Activated CD4-positive, alpha-beta T cell treated with anti-CD3 and anti-CD28 coated beads for 48 hours (primary cell): Measurements from ENCODE around the gene SLC2A14.
"Not testable (repeated sequence)": the region's sequence is repeated elsewhere in the genome, so short reads cannot be mapped to it uniquely, and the experiment has no call there.

Experiments used
- DNase-seq: peaks from one replicate; pipeline ENCODE4 v3.0.0-alpha.2; 2020

Gene SLC2A14

DNA sequence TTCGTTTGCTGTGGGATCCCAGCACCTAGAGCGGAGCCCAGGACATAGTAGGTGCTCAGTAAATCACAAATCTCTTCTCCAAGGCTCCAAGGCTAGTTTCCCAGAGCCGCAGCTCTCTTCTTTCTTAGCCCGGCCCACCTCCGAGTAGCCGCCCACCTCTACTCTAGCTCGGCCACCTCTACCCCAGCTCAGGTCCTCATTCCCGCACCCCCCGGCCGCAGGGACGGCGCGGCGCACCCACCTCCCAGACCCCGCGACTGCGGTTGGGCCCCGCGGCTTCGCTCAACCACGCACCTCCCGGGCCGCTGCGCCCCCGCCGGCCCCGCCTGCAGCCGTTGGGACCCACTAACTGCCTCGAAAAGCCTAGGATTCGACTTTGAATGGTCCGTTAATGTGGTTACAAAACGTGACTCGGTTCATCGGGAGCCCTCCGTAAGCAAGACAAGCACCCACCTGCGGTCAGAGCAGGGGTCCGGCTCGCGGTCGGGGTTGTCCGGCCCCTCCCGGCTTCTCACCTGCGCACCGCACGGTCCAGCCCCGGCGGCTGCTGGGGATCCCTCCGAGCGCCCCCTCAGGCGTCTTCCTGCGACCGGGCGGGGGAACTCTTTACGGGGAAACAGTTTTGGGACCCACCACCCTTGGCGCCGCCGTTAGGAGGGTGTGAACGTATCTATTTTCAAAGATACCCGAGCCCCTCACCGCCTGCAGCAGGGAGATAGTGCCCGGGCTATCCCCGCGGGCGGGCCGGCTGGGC lies at the start of gene SLC2A14:
Gene SLC2A14 (minus strand): TSS at position 350 of the 754 bp plus-strand sequence. CDS start 3,035 bp downstream, outside the sequence.
- no peak for DNase-seq

DNA sequence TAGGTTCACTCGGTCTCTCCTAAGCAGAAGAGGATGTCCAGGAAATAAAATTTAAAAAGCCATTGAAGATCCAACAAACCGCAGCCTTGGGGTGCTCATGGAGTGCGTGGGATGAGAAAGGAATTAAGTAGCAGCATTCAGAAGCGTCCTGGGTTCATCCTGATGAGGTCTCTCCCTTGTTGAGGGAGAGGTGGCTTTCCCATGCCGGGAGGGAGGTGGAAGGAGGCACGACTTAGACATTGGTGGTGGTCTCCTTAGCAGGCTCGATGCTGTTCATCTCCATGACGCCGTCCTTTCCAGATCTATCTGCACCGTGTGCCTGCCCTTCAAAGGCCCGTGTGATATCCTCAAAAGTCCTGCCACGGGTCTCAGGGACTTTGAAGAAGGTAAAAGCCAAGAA lies 48.5 kb upstream of the SLC2A14 start:
- DNase-seq, result not testable (repeated sequence)

DNA sequence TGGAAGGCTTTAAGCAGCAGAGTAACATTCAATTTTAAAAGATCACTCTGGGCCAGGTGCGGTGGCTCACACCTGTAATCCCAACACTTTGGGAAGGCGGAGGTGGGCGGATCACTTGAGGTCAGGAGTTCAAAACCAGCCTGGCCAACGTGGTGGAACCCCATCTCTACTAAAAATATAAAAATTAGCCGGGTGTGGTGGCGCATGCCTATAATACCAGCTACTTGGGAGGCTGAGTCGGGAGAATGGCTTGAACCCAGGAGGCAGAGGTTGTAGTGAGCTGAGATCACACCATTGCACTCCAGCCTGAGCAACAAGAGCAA lies 45.5 kb upstream of the SLC2A14 start:
- not testable (repeated sequence) for DNase-seq

DNA sequence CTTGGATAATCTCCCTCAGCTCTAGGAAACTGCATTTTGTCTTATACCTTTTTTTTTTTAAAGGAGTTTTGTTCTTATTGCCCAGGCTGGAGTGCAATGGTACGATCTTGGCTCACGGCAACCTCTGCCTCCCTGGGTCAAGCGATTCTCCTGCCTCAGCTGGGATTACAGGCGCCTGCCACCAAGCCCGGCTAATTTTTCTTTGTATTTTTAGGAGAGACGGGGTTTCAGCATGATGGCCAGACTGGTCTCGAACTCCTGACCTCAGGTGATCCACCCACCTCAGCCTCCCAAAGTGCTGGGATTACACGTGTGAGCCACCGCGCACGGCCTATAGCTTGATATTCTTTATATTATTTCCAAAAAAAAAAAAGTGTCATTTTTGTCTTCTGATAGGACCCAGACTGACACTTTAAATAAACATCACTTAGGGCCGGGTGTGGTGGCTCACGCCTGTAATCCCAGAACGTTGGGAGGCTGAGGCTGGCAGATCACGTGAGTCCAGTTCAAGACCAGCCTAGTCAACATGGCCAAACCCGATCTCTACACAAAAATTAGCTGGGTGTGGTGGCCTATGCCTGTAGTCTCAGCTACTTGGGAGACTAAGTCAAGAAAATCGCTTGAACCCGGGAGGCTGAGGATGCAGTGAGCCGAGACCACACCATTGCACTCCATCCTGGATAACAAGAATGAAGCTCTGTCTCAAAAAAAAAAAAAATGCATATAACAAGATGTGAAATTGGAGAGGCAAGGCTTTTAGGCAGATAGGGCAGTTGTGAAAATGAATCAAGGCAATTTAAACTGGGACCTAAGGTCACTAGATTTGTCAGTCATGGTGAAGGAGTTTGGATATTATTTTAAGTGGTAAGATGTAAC lies 44.9 kb upstream of the SLC2A14 start:
- no peak for DNase-seq

DNA sequence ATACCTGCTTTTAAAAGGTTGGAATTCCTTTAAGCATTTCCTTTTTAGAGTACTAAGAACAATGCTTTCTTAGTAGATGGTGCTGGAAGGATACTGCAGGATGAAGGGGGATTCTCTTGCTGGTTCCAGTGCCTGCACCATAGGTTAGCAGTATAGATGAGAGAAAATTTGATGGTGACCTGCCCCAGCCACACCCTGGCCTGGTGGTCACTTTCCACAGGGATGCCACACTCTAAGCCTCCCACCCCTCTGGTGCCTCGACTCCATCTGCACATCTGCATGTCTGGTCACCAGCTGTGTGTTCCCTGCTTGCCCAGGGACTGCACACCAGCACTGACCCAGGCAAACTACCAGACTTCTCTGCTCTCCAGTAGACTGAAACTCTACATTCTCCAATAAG lies 44.2 kb upstream of the SLC2A14 start:
- no peak for DNase-seq

DNA sequence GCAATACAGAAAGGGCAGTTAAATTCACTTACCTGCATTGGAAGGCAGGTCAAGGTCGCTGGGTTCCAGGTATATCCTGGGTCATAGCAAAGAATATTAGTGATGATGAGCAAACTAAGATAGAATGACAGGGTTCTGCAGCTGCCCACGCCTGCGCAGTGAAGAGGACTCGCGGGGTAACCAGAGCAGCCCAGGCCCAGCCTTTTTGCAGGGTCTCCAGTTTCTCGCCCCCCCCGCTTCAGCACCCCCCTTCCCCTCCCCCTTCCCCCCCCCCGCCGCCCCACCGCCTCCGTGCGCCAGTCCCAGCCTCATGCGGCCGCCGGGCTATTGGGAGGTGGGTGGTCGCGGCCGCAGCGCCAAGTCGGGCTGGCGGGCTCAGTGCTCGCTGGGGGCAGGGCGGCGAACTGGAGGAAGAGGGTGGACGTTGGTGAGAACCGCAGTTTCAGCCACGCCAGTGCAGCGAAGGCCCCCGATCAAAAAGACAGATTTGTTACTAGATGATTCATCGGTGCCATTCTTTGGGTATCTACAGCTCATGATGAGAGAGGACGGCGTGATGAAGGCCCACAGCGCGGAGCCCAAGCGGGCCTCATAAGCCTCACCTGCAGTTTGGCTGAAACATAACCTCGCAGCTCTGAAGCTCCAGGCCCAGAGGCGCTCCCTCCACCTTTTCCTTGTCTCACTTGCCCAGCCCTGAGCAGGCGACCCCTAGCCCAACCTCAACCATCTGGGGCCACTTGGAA lies 43.1 kb upstream of the SLC2A14 start:
- peak; percentile 46 for DNase-seq

DNA sequence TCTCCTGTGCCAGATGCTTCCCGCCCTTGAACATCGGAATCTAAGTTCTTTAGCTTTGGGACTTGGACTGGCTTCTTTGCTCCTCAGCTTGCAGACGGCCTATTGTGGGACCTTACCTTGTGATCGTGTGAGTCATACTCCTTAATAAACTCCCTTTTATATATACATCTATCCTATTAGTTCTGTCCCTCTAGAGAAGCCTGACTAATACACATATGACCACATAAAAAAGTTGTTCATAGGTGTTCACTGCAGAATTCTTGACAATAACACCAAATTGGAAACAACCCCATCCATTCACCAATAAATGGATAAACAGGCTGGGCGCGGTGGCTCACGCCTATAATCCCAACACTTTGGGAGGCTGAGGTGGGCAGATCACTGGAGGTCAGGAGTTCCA lies 37.4 kb upstream of the SLC2A14 start:
- not testable (repeated sequence) for DNase-seq

DNA sequence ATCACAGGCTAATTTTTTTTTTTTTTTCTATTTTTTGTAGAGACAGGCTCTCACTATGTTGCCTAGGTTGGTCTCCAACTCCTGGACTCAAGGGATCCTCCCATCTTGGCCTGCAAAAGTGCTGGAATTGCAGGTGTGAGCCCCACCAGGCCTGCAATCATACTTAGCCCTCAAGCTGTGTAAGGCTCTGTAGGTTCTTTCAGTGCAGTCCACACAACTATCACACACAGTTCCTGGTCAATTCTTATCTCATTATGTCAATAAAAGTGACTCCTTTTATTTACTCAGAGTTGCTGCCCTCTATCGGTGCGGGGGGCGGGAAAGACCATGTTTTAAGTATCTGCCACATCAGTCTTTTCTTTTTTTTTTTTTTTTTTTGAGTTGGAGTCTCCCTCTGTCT lies 34.3 kb upstream of the SLC2A14 start:
- peak; percentile 53 for DNase-seq

DNA sequence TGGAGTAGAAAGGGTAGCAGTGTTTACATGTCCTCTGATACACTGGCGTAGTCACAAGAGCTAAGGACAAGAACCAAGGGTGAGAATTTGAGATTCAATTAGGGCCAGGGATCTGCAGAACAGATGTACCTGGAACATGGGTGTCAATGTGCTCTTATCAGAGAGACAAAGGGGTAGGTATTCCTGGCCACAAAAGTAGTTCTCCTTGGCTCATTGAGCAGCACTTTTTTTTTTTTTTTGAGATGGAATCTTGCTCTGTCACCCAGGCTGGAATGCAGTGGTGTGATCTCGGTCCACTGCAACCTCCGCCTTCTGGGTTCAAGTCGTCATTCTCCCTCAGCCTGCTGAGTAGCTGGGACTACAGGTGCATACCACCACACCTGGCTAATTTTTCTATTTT lies 33.6 kb upstream of the SLC2A14 start:
- DNase-seq, result not testable (repeated sequence)

DNA sequence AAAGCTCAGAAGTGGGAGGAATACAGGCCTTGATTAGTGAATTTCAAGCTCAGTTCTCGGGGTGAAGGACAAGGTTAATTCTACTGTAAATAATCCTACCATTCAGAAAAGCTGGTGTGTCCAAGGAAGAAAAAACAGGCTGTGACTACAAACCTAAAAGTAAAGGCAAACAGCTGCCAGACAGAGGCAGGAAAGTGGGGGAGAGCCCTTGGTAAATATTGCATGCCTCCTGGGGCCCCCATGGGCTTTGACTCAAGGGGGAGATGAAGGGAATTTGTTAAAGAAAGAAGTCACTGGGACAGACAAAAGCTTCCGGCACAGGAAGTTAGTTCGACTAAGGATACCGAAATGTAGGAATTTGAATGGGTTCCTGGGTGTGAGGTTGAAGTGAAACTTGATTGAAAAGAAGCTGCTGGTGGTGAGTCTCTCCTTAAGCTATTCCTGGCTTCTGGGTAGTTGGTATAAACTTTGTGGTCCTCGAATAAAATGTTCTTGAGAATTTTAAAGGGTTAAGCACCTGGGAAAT lies 32.9 kb upstream of the SLC2A14 start:
- DNase-seq, result not testable (repeated sequence)

DNA sequence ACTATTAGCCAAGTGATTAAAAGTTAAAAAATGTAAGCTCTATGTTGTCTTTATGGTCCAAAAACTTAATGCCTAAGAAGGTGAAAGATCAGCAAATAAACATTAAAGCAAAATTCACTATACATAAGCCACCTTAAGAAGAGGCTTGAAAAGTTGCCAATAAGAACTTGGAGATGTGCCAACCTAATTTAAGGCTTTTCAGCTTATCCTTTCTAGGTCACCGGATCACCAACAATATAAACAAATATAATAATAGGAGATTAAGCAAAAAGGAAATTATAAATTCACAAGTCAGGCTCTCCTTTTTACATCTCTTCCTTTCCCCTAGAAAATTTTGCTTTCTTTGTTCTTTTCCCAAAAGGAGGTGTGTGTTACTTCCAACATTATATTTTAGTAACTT lies 32.4 kb upstream of the SLC2A14 start:
- no peak for DNase-seq

DNA sequence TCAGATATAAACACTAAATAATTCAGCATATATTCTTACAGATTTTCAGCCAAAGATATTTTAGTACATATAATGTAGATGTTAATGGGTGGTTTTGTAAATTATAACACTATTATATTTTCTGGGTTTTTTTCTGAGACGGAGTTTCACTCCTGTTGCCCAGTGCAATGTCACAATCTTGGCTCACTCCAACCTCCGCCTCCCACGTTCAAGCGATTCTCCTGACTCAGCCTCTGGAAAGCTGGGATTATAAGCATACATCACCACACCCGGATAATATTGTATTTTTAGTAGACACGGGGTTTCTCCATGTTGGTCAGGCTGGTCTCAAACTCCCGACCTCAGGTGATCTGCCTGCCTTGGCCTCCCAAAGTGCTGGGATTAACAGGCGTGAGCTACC lies 29.7 kb upstream of the SLC2A14 start:
- not testable (repeated sequence) for DNase-seq

DNA sequence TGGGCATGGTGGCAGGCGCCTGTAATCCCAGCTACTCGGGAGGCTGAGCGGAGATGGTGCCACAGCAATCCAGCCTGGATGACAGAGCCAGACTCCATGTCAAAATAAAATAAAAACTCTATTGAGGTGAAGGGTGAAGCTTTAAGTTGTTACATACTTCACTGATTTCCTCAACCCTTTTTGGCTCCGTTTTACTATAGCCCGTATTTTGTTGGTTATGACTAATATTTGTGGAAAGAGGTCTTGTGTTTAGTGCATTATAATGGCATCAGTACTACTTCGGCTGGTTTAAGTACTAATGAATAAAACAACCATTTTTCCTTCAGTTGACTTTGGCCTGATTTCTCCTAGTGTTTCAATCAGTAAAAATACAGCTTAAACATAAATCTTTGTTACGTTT lies 27.0 kb upstream of the SLC2A14 start:
- no peak for DNase-seq

DNA sequence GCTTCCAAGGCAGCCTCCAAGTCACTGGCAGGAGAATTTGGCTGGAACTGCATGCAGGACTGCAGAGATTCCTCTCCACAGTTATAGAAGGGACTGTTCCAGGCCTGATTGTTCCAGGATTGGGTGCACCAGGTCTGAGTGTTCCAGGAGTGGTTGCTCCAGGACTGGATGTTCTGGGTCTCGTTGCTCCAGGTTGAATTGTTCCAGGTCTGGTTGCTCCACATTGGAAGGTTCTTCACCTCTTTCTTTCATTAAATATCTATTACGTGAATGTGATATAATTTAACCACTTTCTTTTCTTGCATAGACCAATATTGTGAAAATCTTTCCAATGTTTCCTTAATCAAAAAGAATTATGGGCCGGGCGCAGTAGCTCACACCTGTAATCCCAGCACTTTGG lies 24.0 kb upstream of the SLC2A14 start:
- DNase-seq, result not testable (repeated sequence)

DNA sequence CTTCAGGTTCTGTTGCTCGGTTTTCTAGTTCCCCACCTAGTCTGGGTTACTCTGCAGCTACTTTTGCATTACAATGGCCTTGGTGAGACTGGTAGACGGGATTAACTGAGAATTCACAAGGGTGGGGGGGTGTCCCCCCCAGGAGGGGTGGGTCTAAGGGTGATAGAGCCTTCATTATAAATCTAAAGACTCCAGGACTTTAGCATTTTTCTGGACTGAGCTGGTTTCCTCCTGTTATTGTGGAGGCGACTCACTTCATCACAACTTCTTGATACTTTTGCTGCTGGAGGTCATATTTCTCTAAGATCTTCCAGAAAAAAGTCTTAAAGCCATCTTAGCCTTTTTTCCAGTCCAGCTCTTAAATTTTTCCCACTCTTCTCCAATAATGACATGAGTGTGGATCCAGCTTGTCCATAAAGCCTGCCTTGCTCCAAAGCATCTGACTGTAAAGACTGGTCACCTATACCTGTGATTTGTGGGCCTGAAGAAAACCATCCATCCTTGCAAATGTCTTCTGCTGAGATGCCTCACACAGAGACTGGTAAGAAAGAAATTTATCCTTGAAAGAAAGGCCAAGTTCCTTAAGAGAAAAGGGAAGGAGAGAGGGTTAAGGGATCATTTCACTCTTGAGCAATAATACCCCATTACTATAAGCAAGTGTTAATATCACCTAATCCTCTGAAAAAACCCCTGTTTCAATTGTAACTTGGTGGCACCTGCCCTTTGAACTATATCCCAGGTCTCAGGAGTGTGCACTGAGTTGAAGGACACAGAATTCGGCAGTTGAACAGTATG lies 19.7 kb upstream of the SLC2A14 start:
- no peak for DNase-seq

DNA sequence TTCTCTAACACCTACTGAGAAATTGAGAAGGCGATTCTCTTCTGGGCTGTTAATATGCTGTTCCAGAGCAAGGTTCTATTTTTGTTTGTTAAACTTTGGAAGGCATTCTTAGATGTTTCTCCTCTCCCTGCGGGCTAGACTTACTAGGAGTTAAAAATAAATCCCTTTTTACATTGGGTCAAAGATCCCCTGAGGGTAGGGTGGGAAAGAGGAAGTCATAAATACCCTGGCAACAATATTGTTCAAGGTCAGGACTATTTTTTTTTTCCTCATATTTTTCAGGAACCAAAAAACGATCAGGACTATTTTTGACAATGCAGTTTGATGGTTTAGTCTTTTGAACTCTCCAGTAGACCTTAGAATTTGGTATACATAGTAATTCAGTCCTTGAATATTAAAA lies 12.0 kb upstream of the SLC2A14 start:
- no peak for DNase-seq

DNA sequence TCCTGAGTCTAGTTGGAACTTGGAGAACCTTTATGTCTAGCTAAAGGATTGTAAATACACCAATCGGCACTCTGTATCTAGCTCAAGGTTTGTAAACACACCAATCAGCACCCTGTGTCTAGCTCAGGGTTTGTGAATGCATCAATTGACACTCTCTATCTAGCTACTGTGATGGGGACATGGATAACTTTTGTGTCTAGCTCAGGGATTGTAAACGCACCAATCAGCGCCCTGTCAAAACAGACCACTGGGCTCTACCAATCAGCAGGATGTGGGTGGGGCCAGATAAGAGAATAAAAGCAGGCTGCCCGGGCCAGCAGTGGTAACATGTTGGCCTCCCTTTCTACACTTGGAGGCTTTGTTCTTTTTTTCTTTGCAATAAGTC lies 9.0 kb upstream of the SLC2A14 start:
- DNase-seq, result not testable (repeated sequence)

DNA sequence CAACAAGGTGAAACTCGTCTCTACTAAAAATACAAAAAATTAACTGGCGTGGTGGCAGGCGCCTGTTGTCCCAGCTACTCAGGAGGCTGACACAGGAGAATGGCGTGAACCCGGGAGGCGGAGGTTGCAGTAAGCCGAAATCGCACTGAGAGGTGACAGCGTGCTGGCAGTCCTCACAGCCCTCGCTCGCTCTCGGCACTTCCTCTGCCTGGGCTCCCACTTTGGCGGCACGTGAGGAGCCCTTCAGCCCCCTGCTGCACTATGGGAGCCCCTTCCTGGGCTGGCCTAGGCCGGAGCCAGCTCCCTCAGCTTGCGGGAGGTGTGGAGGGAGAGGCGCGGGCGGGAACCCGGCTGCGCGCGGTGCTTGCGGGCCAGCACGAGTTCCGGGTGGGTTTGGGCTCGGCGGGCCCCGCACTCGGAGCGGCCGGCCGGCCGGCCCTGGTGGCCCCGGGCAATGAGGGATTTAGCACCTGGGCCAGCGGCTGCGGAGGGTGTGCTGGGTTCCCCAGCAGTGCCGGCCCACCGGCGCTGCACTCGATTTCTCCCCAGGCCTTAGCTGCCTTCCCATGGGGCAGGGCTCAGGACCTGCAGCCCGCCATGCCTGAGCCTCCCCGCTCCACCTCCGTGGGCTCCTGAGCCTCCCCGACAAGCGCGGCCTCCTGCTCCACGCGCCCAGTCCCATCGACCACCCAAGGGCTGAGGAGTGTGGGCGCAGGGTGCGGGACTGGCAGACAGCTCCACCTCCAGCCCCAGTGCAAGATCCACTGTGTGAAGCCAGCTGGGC lies 8.4 kb upstream of the SLC2A14 start:
- not testable (repeated sequence) for DNase-seq

DNA sequence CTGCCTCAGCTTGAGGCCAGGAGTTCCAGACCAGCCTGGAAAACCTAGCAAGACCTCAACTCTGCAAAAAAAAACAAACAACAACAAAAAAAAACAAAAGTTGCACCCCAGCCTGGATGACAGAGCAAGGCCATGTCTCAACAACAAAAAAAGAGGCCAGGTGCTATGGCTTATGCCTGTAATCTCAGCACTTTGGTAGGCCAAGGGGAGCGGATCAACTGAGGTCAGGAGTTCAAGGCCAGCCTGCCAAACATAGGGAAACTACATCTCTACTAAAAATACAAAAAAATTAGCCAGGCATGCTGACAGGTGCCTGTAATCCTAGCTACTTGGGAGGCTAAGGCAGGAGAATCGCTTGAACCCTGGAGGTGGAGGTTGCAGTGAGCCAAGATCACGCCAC lies 6.5 kb upstream of the SLC2A14 start:
- no peak for DNase-seq

DNA sequence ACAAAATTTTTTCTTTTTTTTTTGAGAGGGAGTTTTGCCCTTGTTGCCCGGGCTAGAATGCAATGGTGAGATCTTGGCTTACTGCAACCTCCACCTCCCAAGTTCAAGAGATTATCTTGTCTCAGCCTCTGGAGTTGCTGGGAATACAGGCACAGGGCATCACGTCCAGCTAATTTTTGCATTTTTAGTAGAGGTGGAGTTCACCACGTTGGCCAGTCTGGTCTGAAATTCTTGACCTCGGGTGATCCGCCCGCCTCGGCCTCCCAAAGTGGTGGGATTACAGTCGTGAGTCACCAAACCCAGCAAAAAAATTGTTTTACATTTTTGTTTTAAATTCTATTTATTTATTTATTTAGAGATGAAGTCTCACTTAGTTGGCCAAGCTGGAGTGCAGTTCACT lies 4.7 kb upstream of the SLC2A14 start:
- no peak for DNase-seq

DNA sequence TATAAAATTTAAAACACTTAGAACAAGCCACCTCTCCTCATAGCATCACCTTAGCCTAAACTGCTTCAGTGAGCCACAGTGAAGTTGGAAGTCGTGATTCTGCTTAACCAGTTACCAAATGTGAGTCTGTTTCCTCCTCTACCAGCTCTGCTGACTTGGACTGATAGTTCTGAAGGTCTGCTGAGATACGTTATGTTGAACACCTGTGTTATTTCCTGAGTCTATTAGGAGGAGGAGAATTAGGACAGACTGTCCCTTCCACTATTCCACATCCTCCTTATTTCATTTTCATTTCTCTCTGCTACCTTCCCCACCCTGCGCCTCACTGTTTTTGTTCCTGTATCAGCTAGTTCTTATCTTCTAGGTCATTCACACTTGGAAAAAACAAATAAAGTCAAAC lies 2.4 kb downstream of the SLC2A14 start:
- DNase-seq, result no peak

DNA sequence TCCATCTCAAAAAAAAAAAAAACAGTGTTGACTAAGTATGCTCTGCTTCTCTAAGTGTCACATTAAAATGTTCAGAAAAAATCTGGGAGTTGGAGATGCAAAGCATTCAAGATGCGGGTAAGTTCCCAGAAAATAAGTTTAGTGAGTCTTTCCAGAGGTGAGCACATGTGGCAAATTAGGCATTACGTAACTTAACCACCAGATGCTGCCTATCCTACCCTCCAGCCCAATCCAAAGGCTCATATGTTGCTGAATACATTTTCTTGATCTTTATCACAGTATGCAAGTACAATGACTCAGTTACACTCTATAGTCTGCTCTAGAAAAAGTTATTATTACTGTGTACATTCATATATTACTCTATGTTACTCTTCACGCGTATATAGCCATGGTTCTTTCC lies 3.6 kb downstream of the SLC2A14 start:
- no peak for DNase-seq
